HG03460 (cell line): ENCODE results near the gene EFS.

Experiments
- ATAC-seq: cut with Tn5 transposase; IDR thresholded peaks from one replicate; pipeline ENCODE4 v1.9.1; 2021; ENCODE audit not compliant: unreplicated experiment

Gene EFS

DNA sequence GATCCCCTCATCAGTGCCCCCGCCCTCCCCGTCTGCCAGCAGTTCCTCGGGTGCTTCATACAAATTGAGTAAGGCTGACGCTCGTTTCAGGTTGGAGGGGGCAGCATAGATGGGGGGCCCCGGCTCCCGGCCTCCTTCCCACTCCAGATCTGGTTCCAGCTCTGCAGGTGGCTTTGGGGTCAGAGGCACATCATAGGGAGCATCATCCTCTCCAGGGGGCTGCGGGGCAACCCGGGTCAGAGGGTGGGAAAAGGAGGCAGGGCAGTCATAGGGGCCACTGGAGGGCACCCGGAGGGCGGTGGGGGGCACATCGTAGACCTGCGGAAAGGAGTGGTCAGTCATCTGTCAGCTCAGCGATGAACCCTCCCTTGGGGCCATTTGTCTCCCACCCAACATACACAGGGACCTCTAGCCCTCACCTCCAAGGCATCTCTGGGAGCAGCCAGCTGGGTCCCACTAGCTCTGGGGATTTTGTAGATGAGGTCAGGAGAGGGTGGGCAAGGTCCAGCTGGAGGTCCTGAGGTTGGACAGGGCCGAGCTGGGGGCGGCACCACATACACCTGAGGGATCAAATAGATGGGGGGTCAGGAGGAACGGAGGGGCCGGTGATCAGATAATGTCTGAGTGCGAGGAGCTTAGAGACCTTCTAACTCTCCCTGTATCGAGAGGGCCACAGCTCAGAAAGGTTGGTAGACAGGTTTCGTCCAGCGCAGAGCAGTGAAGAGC lies 5.1 kb downstream of the EFS start:
- ATAC-seq, result no peak

DNA sequence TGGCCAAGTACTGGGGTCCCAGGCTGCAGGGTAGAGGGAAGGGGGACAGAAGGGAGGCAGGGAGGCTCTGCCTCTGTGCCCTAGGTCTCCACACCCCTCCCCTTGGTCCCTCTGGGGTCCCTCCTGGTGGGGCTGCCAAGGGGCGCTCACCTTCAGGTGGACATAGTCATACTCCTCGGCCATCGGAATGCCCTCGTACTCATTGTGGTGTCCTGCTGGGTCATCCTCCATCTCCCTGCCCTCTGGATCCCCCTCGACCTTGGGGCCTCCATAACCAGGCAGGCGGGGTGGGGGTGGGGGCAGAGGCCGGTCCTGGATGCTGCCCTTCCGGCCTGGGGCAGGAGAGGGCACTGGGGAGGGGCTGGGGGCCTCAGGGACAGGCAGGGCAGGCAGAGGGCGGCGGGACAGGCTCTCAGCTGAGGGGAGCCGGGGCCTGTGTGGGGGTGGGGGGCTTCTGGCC lies 5.8 kb downstream of the EFS start:
- no peak for ATAC-seq

DNA sequence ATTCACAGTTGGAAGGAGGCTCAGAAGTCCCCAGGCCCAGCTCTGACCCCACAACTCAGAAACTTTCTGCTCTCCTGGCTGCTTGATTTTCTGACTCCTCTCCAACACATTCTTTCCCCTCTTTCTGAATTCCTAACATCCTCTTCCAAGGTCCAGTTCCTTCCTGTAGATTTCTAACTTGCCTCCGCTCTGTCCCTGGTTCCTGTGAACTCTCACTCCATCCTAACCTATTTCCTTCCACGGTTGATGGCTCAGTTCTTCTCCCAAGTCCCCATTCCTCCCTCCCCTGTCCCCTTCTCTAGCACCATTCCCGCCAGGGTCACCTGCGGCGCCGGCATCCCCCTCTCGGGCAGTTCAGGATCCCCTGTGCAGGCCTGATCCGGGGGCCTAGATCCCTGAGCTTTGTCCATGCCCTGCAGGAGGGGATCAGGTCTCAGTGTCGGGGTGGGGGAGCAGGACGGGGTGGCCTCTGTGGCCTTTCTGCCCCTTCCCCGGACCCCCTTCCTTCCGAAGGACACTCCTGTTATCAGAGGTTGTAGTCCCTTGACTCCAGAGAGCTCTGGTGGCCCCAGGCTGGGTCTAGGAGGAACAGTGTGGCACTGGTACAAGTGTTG lies 6.3 kb downstream of the EFS start:
- ATAC-seq, result no peak

DNA sequence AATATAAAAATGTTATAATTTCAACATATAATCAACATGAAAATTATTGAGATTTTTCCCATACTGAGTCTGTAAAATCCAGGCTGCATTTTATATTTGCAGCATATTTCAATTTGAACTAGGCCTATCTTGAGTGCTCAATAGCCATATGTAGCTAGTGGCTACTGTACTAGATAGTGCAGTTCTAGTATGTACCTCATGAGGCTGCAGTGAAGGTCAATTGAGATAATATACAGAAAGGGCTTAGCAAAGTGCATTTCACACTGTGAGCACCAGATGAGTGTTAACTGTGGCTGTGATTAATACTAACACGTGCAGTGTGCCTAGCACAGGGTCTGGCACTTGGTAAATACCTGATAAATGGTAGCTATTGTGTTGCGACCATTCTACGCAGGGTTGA lies 6.9 kb downstream of the EFS start:
- no peak for ATAC-seq

DNA sequence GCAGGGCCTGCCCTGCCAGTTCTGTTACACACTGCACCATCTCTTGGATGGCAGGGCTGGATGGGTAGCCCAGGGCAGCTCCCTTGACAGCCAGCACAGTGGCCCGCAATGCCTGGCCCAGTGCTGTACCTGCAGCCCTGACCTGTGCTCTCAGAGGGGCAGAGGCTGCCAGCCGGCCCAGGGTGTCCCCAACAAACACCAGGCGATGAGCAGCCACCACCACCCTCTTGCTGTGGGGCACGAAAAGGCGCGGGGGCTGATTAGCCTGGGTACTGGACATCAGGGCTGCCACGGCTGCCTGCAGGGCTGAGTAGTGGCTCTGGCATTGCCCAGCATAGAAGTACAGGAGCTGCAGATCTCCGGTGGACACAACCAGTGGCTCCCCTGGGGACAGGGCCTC lies 7.7 kb downstream of the EFS start:
- ATAC-seq, result no peak

DNA sequence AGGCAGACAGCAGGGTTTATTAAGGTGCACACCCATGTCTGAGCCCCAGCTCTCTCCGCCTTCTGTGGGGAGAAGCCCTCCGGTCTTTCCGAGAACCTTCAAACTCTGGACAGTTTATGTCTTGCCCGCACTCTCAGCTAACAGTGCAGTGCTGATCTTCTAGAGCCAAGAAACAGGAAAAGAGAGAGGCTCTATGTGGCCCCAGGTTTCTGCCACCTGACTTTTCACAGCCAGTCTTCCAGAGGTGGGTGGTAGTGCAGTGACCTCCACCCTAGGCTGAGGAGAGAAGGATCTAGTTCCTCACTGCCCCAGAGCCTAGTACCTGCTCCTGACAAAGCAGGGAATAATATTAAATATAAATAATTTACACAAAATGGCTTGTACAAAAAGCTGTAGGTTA lies 8.3 kb downstream of the EFS start:
- ATAC-seq, result no peak

DNA sequence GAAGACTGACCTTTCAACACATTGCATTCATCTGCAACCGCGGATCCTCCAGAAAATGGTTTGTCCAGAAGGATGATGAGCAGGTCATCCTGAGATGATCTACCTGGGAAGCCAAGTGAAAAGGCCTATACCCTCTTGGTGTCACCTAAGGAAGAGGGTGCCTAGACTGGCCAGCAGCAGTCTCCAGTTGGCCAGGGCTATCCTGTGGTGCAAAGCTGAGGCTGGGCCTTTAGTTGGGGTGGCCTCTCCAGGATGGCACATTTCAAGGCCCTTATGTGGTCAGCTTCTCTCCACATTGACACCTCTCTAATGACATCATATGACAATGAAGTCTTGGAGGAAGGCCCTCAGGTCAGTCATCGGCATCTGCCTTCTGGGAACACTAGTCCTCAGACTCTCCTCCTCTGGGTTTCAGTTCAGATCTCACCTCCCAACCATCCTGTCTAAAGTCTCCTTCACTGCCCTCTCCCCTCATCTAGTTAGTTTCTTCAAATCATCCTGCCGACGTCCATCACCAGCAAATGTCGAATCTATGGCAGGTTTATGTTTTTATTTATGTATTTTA lies 9.0 kb downstream of the EFS start:
- no peak for ATAC-seq

DNA sequence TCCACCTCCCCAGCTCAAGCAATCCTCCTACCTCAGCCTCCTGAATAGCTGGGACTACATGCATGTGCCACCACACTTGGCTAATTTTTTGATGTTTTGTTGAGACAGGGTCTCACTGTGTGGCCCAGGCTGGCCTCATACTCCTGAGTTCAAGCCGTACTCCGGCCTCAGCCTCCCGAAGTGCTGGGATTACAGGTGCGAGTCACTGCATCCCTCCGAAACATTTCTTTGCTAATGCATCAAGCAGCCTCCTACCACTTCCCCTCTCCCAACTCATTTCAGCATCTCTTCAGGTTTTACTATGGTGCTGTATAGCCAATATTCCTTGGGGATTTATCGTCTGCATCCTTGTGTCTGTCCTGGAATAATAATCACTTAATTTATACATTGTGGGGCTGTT lies 10.0 kb downstream of the EFS start:
- no peak for ATAC-seq

DNA sequence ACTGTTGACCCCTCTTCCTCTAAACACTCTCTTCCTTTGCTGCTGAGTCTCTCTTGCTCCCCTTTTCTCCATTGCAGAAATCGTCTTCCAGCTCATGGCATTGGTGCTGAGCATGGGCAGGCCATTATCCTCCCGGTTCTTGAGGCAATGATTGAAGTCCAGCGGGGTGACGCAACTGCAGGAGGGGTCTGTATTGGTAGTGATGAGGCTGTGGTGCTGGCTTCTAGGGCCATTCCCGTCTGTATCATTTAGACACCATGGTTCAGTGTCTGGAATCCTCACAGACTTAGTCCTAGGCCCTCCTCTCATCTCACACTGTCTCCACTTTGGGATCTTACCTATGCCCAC lies 11.6 kb downstream of the EFS start:
- no peak for ATAC-seq

DNA sequence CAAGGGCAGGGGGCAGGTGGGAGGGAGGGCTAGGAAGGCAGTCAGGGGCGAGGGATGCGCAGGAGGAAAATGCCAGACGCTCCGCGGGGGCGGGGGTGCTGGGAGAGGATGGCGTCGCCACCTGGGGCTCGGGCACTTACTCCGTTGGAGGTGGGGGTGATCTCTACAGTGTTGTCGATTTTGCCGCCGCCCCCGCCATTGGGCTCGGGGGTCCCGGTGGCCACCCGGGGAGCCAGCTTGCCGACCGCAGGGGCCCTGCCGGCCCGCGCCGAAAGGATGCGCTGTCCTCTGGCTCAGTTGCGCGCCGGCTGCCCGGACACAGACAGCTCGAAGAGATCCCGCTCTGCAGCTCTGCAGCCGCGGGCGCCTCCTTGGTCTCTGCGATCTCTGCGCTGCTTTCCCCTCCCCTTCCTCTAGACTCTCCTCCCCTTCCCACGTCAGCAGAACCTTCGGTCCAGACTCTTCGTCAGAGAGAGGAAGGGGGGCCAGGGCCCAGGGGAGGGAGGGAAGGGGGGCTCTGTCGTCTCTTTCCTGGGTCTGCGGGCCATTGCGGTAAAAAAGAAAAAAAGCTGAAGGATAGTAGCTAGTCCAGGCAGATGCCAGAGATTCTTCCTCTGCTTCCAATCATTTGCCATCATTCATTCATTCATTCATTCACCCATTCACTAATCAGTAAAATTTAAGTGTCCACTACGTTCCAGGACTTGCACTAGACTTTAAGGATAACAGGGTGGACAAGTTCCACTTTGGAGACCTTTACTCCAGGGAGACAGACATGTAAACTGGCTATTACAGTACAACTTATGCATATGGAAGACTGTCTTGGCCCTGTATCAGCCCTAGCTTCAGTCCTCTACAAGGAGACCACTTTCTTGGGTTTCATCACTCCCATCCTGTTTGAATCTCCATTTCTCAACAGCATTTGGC lies 12.2 kb downstream of the EFS start, which contains the start of gene SLC22A17:
TSS of gene SLC22A17 (minus strand) at position 382 of the 927 bp plus-strand sequence.
- ATAC-seq, result no peak

DNA sequence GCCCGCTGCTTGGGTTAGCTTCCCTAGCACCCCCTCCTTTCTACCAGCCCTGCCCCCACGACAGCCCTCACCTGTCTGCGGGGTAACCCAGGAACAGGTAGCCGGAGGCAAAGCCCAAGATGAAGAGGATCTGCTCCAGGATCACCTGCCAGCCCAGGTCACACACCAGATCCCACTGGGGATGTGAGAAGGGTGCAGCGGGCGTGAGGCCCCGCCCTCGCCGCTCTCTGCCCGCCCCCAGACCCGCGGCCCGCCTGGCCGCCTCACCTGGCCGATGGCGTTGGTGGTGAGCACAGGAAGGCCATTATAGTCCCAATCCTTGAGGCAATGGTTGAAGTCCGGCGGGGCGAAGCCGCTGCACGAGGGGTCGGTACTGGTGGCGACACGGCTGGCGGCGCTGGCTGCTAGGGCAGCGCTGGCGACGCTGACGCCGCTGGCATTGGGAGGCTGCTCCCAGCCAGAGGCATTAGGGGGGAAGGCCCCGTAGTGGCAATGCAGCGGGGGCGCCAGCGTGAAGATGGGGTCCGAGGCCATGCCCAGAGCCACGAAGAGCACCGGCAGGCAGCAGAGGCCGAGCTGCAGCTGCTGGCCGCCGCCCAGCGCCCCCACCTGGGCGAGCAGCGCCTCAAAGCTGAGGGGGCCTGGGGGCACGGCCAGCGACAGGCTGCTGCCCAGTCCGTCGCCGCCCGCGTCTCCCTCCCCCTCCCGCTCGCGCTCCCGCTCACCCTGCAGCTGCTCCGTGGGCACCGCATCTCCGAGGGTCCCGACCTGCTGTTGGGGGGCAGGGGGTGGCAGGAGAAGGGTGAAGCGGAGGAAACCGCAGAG lies 13.1 kb downstream of the EFS start:
- no peak for ATAC-seq

DNA sequence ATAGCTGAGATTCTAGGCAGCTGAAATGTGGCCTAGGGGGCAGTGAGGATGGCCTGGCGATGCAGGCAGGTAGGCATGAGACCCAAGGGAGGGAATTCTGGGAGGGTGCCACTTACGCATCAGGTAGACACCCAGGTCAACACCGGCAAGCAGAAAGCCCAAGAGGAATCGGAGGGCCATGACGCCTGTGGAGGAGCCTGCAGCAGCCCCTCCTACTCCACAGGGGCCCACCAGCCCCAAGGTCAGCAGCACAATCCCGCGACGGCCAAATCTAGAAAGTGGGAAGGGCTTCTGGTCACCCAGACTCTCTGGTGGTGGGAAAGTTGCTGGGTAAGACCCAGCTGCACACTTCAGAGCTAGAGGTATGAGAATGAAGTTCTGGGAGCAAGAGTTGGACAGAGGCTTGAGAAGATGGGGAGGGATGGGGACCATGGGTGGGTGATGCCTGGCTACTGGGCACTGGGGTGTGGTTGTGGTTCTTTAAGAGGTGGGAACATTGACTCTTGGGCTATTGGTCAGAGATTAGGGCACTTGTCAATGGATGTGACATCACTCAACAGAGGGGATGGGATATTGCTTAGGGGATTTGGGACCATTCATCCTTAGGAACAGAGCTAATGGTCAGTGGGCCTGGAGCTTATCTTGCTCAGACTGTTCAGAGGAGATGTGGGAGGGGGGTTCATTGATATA lies 15.7 kb downstream of the EFS start:
- ATAC-seq, result no peak

DNA sequence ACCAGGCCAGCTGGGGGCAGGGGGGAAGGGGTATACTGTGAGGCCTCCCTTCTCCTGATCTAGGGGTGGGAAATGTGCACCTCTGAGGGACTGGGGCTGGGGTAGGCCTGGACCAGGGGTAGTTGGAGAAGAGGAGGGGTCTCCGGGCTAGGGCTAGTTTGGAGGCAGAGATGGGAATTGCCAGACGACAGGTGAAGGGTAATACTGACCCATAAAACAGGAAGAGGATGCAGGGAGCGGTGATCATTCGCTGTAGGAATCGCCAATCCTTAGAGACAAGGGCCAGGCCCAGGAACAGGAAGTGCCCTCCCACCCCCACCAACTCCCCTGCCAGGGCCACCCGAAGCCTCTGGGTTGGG lies 16.7 kb downstream of the EFS start:
- ATAC-seq, result no peak

DNA sequence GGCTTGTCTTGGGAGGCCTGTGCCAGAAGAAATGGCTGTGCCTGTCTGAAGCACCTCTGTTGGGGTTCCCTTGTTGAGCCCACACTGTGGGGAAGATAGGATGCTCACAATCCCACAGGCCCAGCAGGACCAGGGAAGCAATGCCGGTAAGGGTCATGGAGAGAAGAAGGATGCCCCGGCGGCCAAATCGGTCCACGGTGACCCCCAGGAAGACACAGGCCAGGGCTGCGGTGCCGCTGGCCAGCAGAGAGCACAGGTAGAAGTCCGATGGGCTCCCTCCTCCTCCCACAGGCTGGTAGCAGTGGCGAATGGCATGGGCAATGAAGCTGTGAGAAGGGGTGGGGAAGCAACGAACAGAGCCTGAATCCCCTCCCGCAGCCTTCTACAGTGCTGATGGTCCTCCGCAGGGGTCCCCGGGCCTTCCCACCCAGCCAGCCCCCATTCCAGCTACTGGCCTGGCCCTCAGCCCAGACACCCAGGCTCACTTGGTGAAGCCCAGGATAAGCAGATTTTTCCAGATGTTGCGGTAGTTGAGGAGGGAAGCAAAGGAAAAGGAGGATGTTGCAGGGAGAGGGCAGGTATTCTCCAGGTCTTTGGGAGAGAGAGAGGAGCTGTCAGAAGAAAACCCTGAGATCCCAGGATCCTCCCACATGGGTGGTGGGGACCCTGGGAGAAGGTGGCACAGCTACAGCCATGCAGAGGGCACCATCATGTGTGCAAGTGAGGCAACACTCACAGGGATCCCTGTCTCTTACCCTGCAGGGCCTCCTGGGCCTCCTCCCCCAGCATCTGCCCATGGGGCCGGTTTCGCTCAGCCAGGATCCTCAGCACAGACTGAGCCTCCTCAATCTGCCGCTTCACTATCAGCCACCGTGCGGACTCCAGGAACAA lies 17.3 kb downstream of the EFS start:
- no peak for ATAC-seq

DNA sequence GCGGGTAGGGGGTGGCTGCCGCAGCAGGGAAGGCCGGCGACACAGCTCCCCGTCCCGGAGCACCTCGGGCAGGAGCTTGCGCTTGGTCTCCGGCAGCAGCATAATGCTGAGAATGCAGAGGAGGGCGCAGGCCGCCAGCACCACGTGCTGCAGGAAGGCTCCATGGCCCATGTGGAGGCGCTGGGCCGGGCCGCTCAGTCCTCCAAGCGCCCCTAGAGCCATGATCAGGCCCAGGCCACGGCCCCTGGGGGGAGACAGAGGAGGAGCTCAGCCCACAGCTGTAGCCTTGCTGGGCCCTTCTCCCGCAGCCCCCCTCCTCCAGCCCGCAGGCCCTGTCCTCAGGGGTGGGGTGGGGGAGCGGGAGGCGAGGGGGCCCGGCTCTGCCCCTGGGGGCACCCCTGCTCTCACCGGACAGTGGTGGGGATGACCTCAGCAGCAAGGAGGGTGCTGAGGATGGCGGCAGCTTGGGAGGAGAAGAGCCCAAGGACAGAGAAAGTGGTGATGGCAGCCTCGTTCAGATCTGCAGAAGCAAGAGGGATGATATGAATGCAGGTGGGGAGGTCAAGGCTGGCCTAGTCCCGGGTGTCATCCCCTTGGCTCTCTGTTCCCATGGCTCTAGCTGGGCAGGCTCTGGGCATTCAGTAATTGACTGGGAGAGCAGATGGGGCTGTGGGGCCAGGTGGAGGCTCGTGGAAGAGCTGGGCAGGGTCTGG lies 18.1 kb downstream of the EFS start:
- no peak for ATAC-seq

DNA sequence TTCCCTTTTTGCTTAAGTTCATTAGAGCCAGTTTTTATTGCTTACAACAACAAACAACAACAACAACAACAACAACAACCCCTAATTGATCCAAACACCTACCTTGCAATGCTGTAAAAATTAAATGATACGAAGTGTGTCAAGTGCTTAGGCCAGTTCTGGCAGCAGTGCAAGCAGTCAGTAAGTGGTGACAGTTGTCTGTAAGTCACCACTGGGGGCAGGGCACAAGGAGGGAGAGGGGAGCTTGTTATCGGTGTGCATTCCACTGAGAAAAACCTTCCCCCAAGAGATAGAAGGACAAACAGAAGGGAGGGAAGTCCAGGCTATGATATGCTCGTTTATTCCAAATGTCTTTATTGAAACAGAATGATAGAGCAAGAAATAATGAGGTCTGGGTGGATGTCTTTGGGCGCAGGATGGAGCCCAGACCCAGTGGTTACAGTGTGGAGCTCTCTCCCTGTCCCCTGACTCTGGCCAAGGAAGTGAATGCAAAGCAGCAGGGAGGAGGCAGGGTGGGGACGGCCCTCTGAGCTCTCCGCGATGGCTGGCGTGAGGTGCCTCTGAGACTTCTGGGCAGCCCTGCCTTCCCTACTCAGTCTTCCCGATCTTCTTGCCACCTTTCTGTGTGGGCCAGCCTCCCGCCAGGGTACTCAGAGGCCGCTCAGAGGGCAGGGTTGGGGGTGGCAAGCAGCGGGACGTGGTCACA lies 18.8 kb downstream of the EFS start:
- no peak for ATAC-seq

DNA sequence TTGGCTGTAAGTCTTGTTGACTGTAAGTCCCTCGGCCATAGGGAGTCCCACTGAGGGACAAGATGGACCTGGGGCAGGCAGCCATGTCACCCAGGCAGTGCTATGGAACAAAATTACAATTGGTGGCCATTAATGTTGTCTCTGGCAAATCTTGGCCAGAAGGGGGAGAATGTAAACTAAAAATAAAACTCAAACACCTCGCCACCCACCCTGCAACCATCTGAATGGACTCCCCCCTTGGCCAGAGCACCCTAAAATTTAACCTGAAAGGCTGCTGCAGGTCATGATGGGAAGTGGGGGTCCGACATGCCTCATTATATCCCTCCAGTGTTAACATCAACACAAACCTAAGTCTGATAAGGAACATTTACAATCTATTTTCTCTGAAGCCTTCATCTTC lies 20.5 kb downstream of the EFS start:
- no peak for ATAC-seq
